IMR-90 (cell line): ENCODE data around the gene CNPY1. TPM values are rescaled to one million over a fixed set of nuclear protein-coding genes. Genes with fewer than 3 reads are reported as not detected.

Source experiments
- ATAC-seq: fragments of 200-7000 bp; cut with Tn5 transposase; 2 replicates; pipeline ENCODE4 v1.9.1; 2020; ENCODE audit warnings: low read depth, mild to moderate bottlenecking, moderate library complexity
- BruUV-seq: library from RNA; stranded (reverse); fragments of 400-500 nt; replicated peaks from 2 replicates; lab custom pipeline; 2021; lab: Mats Ljungman, UMichigan
- CTCF ChIA-PET: fragments of 300-600 bp; formaldehyde crosslinking; extraction: SDS; loops from one replicate; lab custom pipeline; 2021; ENCODE audit warnings: antibody characterized with exemption; lab: Yijun Ruan, JAX
- POLR2A ChIA-PET: fragments of 300-600 bp; sonication (Branson Sonifier 250); formaldehyde crosslinking; loops from one replicate; lab custom pipeline; 2022; ENCODE audit warnings: antibody characterized with exemption; ENCODE audit not compliant: unreplicated experiment; lab: Charles Lee
- DNase-seq: peaks from one replicate; pipeline ENCODE4 v3.0.0; 2013
- H2AFZ ChIP-seq: replicated peaks from 2 replicates; pipeline ENCODE3; 2013; ENCODE audit warnings: low read length, mild to moderate bottlenecking; ENCODE audit not compliant: poor library complexity
- H2AK5ac ChIP-seq: 2 replicates; pipeline ENCODE4 v1.6.1; 2013; ENCODE audit warnings: low read depth, low read length, inconsistent platforms
- H2AK9ac ChIP-seq: replicated peaks from 2 replicates; pipeline ENCODE3; 2013; ENCODE audit warnings: mild to moderate bottlenecking, low read depth, low read length, moderate library complexity; ENCODE audit not compliant: poor library complexity
- H2BK120ac ChIP-seq: 2 replicates; pipeline ENCODE4 v1.6.1; 2013; ENCODE audit warnings: low read depth, low read length, inconsistent platforms
- H2BK15ac ChIP-seq: 3 replicates; pipeline ENCODE4 v1.6.1; 2013; ENCODE audit warnings: low read depth, low read length, inconsistent platforms
- H2BK20ac ChIP-seq: 2 replicates; pipeline ENCODE4 v1.6.1; 2013; ENCODE audit warnings: low read depth, mild to moderate bottlenecking, inconsistent platforms, low read length, moderate library complexity
- H2BK5ac ChIP-seq: 2 replicates; pipeline ENCODE4 v1.6.1; 2013; ENCODE audit warnings: mild to moderate bottlenecking, low read depth, low read length, inconsistent platforms; ENCODE audit not compliant: poor library complexity, severe bottlenecking
- H3K14ac ChIP-seq: replicated peaks from 2 replicates; pipeline ENCODE4 v1.6.1; 2013; ENCODE audit warnings: low read depth, low read length, inconsistent platforms
- H3K18ac ChIP-seq: 2 replicates; pipeline ENCODE4 v1.6.1; 2013; ENCODE audit warnings: low read depth, low read length, control low read depth
- H3K23ac ChIP-seq: 2 replicates; pipeline ENCODE4 v1.6.1; 2013; ENCODE audit warnings: low read depth, low read length, inconsistent platforms
- H3K27ac ChIP-seq: 2 replicates; pipeline ENCODE4 v1.5.1; 2013; ENCODE audit warnings: mild to moderate bottlenecking, control low read depth, low read length; ENCODE audit not compliant: insufficient read depth
- H3K27me3 ChIP-seq: 2 replicates; pipeline ENCODE4 v1.6.1; 2013; ENCODE audit warnings: low read length; ENCODE audit not compliant: control insufficient read depth, insufficient read depth
- H3K36me3 ChIP-seq: 2 replicates; pipeline ENCODE4 v1.6.1; 2013; ENCODE audit warnings: low read length, mixed read lengths; ENCODE audit not compliant: control insufficient read depth, insufficient read depth
- H3K4ac ChIP-seq: 2 replicates; pipeline ENCODE4 v1.6.1; 2013; ENCODE audit warnings: low read depth, low read length, inconsistent platforms
- H3K4me1 ChIP-seq: 2 replicates; pipeline ENCODE4 v1.6.1; 2013; ENCODE audit warnings: low read length, mixed read lengths; ENCODE audit not compliant: control insufficient read depth, insufficient read depth
- H3K4me2 ChIP-seq: 2 replicates; pipeline ENCODE4 v1.6.1; 2013; ENCODE audit warnings: low read depth, mild to moderate bottlenecking, control low read depth, low read length, moderate library complexity
- H3K4me3 ChIP-seq: 2 replicates; pipeline ENCODE4 v1.5.1; 2013; ENCODE audit warnings: low read depth, mild to moderate bottlenecking, control low read depth, low read length, moderate library complexity; ENCODE audit not compliant: insufficient read depth
- H3K56ac ChIP-seq: 2 replicates; pipeline ENCODE4 v1.6.1; 2013; ENCODE audit warnings: low read length, inconsistent platforms; ENCODE audit not compliant: insufficient read depth; ENCODE audit errors: extremely low read depth
- H3K79me1 ChIP-seq, 2 experiments: 2 replicates each; pipeline ENCODE4 v1.6.1; 2013; ENCODE audit warnings: low read length in 2 of 2, inconsistent platforms in 1 of 2, low read depth in 1 of 2
- H3K9ac ChIP-seq: 2 replicates; pipeline ENCODE4 v1.6.1; 2013; ENCODE audit warnings: low read depth, low read length, control low read depth
- H3K9me1 ChIP-seq: 2 replicates; pipeline ENCODE4 v1.6.1; 2013; ENCODE audit warnings: low read length, inconsistent platforms; ENCODE audit not compliant: insufficient read depth
- H3K9me3 ChIP-seq: 2 replicates; pipeline ENCODE4 v1.6.1; 2013; ENCODE audit warnings: low read length; ENCODE audit not compliant: control insufficient read depth, insufficient read depth
- H4K20me1 ChIP-seq: 2 replicates; pipeline ENCODE4 v1.6.1; 2013; ENCODE audit warnings: low read length, inconsistent platforms; ENCODE audit not compliant: insufficient read depth
- H4K5ac ChIP-seq: 2 replicates; pipeline ENCODE4 v1.6.1; 2013; ENCODE audit warnings: mild to moderate bottlenecking, low read depth, low read length, control low read depth
- H4K8ac ChIP-seq, 2 experiments: 2 replicates each; pipeline ENCODE4 v1.6.1; 2013; ENCODE audit warnings: low read depth in 2 of 2, low read length in 2 of 2, control low read depth in 1 of 2, inconsistent platforms in 1 of 2
- H4K91ac ChIP-seq: 2 replicates; pipeline ENCODE4 v1.6.1; 2013; ENCODE audit warnings: low read depth, low read length, inconsistent platforms; ENCODE audit not compliant: insufficient read depth
- BHLHE40 ChIP-seq: fragments of 150-350 bp; IDR thresholded peaks from 2 replicates; pipeline ENCODE4 v1.6.1; 2016; ENCODE audit warnings: mild to moderate bottlenecking, low read depth, low read length
- CEBPB ChIP-seq: IDR thresholded peaks from 2 replicates; pipeline ENCODE4 v1.6.1; 2012; ENCODE audit warnings: low read depth, low read length, improper control_type of control experiment
- CHD1 ChIP-seq: IDR thresholded peaks from 2 replicates; pipeline ENCODE4 v1.6.1; 2012; ENCODE audit warnings: low read depth, low read length, improper control_type of control experiment
- ELK1 ChIP-seq: fragments of 150-350 bp; IDR thresholded peaks from 2 replicates; pipeline ENCODE4 v1.6.1; 2016; ENCODE audit warnings: low read depth, mild to moderate bottlenecking, low read length, moderate library complexity, borderline replicate concordance
- FOS ChIP-seq: fragments of 150-350 bp; IDR thresholded peaks from 2 replicates; pipeline ENCODE4 v1.6.1; 2016; ENCODE audit warnings: low read depth, low read length
- MAFK ChIP-seq: IDR thresholded peaks from 2 replicates; pipeline ENCODE4 v1.6.1; 2012; ENCODE audit warnings: low read depth, low read length, improper control_type of control experiment
- MAZ ChIP-seq: IDR thresholded peaks from 2 replicates; pipeline ENCODE4 v1.6.1; 2012; ENCODE audit warnings: low read depth, mild to moderate bottlenecking, low read length, improper control_type of control experiment, moderate library complexity, borderline replicate concordance
- MXI1 ChIP-seq: IDR thresholded peaks from 2 replicates; pipeline ENCODE4 v1.6.1; 2012; ENCODE audit warnings: low read depth, mild to moderate bottlenecking, low read length, moderate library complexity, borderline replicate concordance
- NFE2L2 ChIP-seq: fragments of 150-350 bp; IDR thresholded peaks from 2 replicates; pipeline ENCODE4 v1.6.1; 2016; ENCODE audit warnings: low read depth, mild to moderate bottlenecking, low read length
- POLR2A ChIP-seq: IDR thresholded peaks from 2 replicates; pipeline ENCODE4 v1.6.1; 2012; ENCODE audit warnings: mild to moderate bottlenecking, low read depth, low read length
- RAD21 ChIP-seq: IDR thresholded peaks from 2 replicates; pipeline ENCODE4 v1.6.1; 2012; ENCODE audit warnings: low read length, improper control_type of control experiment
- RCOR1 ChIP-seq: IDR thresholded peaks from 2 replicates; pipeline ENCODE4 v1.6.1; 2012; ENCODE audit warnings: mild to moderate bottlenecking, low read length, improper control_type of control experiment; ENCODE audit not compliant: insufficient replicate concordance
- WGBS, 2 experiments: methylation state at CpG; one replicate each; pipeline versions ENCODE4 v1.1.5 to v1.1.7; 2013; ENCODE audit warnings: missing lambda C conversion rate in 2 of 2; ENCODE audit not compliant: insufficient read length in 1 of 2; ENCODE audit errors: extremely low coverage in 2 of 2; 5-methylcytosine and 5-hydroxymethylcytosine counted together
- dilution Hi-C: fragments of 300-500 bp; cut with HindIII; formaldehyde crosslinking; loops from one replicate; pipeline ENCODE4 v1.14.3; 2018; ENCODE audit warnings: low sequenced_read_pairs; ENCODE audit not compliant: unreplicated experiment
- in situ Hi-C: fragments of 300-500 bp; cut with MboI; formaldehyde crosslinking; loops from 3 replicates; pipeline ENCODE4 v1.14.3; 2019; ENCODE audit warnings: low sequenced_read_pairs, inconsistent platforms, mixed read lengths
- intact Hi-C: fragments of 100-400 bp; cut with micrococcal nuclease; formaldehyde crosslinking; loops from 2 replicates; pipeline ENCODE4 v1.10.0; 2022
- polyA plus RNA-seq, 3 experiments: library from polyadenylated mRNA; depleted of rRNA; stranded (reverse); fragments of >200 nt; gene quantifications; 2 replicates each; pipeline ENCODE4 v1.2.3, GENCODE V29; 2012; ENCODE audit warnings: low replicate concordance in 1 of 3
- total RNA-seq: library from RNA; depleted of rRNA; stranded (reverse); fragments of >200 nt; gene quantifications from 2 replicates; pipeline ENCODE4 v1.2.3, GENCODE V29; 2012
- TF ChIP-seq, protein P1 (sequence below): conservative IDR thresholded peaks from 2 replicates; pipeline ENCODE4 v1.5.1; 2012; ENCODE audit warnings: mild to moderate bottlenecking, low read depth, low read length, improper control_type of control experiment
- TF ChIP-seq, protein P2 (sequence below): fragments of 150-350 bp; IDR thresholded peaks from 2 replicates; pipeline ENCODE4 v1.6.1; 2017; ENCODE audit warnings: mild to moderate bottlenecking, antibody characterized with exemption, low read length, low read depth

CNPY1 gene
- total and polyA plus RNA-seq, 2 of the 4 experiments (the other 2 are of a cell fraction), result not detected

DNA sequence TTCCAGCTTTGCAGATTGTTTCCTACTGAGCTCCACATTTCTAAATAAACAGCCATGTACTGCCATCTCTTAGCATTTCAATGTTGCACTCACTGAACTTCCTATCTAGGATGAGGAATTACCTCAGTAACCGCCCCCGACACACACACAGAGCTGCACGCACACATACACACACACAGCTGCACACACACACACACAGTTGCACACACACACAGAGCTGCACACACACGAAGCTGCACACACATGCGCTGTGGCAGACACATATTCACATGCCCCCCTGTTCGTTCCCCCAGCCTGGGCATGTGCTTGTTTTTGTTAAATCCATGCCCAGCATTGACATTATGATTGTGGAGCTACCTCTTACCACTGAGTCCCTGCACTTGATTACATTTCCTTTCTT is 39.6 kb upstream of the CNPY1 start:
- Histone ChIP-seq H2AFZ (no peak overlapping the region), H4K5ac (no peak overlapping the region), H3K4ac (no peak overlapping the region), H2AK5ac (no peak overlapping the region), H4K8ac (no peak overlapping the region), H3K18ac (no peak overlapping the region), H3K14ac (no peak overlapping the region), H2AK9ac (no peak overlapping the region), H3K27ac (no peak overlapping the region), H3K9me3 (no peaks in the 10 kb centered on the region), H3K4me2 (no peak overlapping the region), H4K20me1 (no peaks in the 10 kb centered on the region), H3K9ac (no peak overlapping the region), H3K4me3 (no peak overlapping the region), H3K23ac (no peak overlapping the region), H3K4me1 (no peaks in the 10 kb centered on the region), H2BK20ac (no peak overlapping the region), H3K79me1 (no peaks in the 10 kb centered on the region), H3K56ac (no peak overlapping the region), H3K9me1 (no peaks in the 10 kb centered on the region), H2BK5ac (no peak overlapping the region), H3K27me3 (peaks cover 2% of the 10 kb centered on the region; the same call in 1 of the 2 replicates), H2BK15ac (no peak overlapping the region), H4K91ac (no peak overlapping the region), H3K36me3 (no peaks in the 10 kb centered on the region), H2BK120ac (no peak overlapping the region)
- TF ChIP-seq, protein P1, sequence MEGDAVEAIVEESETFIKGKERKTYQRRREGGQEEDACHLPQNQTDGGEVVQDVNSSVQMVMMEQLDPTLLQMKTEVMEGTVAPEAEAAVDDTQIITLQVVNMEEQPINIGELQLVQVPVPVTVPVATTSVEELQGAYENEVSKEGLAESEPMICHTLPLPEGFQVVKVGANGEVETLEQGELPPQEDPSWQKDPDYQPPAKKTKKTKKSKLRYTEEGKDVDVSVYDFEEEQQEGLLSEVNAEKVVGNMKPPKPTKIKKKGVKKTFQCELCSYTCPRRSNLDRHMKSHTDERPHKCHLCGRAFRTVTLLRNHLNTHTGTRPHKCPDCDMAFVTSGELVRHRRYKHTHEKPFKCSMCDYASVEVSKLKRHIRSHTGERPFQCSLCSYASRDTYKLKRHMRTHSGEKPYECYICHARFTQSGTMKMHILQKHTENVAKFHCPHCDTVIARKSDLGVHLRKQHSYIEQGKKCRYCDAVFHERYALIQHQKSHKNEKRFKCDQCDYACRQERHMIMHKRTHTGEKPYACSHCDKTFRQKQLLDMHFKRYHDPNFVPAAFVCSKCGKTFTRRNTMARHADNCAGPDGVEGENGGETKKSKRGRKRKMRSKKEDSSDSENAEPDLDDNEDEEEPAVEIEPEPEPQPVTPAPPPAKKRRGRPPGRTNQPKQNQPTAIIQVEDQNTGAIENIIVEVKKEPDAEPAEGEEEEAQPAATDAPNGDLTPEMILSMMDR, result no peak
- TF ChIP-seq RAD21 (no peak), POLR2A (no peak), ELK1 (no peak), CHD1 (no peak), MAFK (no peak), NFE2L2 (no peak), CEBPB (no peak), RCOR1 (no peak), BHLHE40 (no peak), FOS (no peak), MAZ (no peak), MXI1 (no peak)
- TF ChIP-seq, protein P2, sequence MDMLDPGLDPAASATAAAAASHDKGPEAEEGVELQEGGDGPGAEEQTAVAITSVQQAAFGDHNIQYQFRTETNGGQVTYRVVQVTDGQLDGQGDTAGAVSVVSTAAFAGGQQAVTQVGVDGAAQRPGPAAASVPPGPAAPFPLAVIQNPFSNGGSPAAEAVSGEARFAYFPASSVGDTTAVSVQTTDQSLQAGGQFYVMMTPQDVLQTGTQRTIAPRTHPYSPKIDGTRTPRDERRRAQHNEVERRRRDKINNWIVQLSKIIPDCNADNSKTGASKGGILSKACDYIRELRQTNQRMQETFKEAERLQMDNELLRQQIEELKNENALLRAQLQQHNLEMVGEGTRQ, result no peak
- no peak for ATAC-seq
- intact Hi-C loops, result no loop called here
- ChIA-PET CTCF (interaction anchor here (1.3 kb wide), 1 partner anchor 13 kb away, joined by 8 read pairs; no protein-coding TSS in a partner anchor), POLR2A (no interaction called here)
- in situ Hi-C loops, result no loop called here
- WGBS, 2 experiments, result 50% methylated on average over 2 of the region's 6 CpGs; no CpG with 5 or more reads in 1 of the 2 experiments
- no peak for DNase-seq
- dilution Hi-C loops, result no loop called here
- BruUV-seq, result no TSS peak
